Measurements from ENCODE around the gene VKORC1L1.

Gene VKORC1L1

DNA sequence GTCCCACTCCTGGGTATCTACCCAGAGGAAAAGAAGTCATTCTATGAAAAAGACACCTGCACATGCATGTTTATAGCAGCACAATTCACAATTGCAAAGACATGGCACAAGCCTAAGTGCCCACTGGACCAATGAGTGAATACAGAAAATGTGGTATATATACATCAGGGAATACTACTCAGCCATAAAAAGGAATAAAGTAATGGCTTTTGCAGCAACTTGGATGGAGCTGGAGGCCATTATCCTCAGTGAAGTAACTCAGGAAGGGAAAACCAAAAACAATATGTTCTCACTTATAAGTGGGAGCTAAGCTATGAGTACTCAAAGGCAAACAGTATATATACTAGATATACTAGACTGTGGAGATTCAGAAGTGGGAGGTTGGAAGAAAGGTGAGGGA lies 53.7 kb downstream of the VKORC1L1 start:
- no peaks in the 10 kb centered on the region for H3F3A ChIP-seq (ENCODE audit: low read depth)
- no peak overlapping the region for H2AFZ ChIP-seq (ENCODE audit: low read length)
- H3K36me3 ChIP-seq (ENCODE audit: insufficient read depth, low read length): no peaks in the 10 kb centered on the region
- H3K79me2 ChIP-seq (ENCODE audit: insufficient read depth, low read length): peaks cover 50% of the 10 kb centered on the region
- H3K9me3 ChIP-seq (ENCODE audit: insufficient read depth, low read depth, low read length): no peaks in the 10 kb centered on the region
- H3K27me3 ChIP-seq (ENCODE audit: insufficient read depth, low read length, poor library complexity, severe bottlenecking): no peaks in the 10 kb centered on the region
- peaks cover 3% of the 10 kb centered on the region for H3K4me1 ChIP-seq (ENCODE audit: insufficient read depth, low read length, poor library complexity, severe bottlenecking)
- H4K20me1 ChIP-seq (ENCODE audit: insufficient read depth, low read length, poor library complexity, severe bottlenecking): peaks cover 32% of the 10 kb centered on the region
- no peaks in the 10 kb centered on the region for H3K9me2 ChIP-seq (replicated peaks; ENCODE audit: low read depth, low read length)
- H3K4me3 ChIP-seq (ENCODE audit: low read length, poor library complexity, severe bottlenecking): no peak overlapping the region
- no peak overlapping the region for H3K9ac ChIP-seq (ENCODE audit: low read depth, low read length, poor library complexity, severe bottlenecking)
- H3K4me2 ChIP-seq (ENCODE audit: low read depth, low read length, poor library complexity, severe bottlenecking): no peak overlapping the region
- no peak for TF ChIP-seq EZH2phosphoT487 (IDR thresholded peaks at IDR 0.05; ENCODE audit: borderline replicate concordance)
- TF ChIP-seq, protein P1, sequence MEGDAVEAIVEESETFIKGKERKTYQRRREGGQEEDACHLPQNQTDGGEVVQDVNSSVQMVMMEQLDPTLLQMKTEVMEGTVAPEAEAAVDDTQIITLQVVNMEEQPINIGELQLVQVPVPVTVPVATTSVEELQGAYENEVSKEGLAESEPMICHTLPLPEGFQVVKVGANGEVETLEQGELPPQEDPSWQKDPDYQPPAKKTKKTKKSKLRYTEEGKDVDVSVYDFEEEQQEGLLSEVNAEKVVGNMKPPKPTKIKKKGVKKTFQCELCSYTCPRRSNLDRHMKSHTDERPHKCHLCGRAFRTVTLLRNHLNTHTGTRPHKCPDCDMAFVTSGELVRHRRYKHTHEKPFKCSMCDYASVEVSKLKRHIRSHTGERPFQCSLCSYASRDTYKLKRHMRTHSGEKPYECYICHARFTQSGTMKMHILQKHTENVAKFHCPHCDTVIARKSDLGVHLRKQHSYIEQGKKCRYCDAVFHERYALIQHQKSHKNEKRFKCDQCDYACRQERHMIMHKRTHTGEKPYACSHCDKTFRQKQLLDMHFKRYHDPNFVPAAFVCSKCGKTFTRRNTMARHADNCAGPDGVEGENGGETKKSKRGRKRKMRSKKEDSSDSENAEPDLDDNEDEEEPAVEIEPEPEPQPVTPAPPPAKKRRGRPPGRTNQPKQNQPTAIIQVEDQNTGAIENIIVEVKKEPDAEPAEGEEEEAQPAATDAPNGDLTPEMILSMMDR (conservative IDR thresholded peaks at IDR 0.05; ENCODE audit: low read length): no peak

GRCh38 chr7:65927489-65928448 lies 54.9 kb downstream of the VKORC1L1 start:
- Histone ChIP-seq H2AFZ (ENCODE audit: low read length) (no peak overlapping the region), H4K20me1 (ENCODE audit: insufficient read depth, low read length, poor library complexity, severe bottlenecking) (peaks cover 35% of the 10 kb centered on the region), H3K9me2 (replicated peaks; ENCODE audit: low read depth, low read length) (no peaks in the 10 kb centered on the region), H3K36me3 (ENCODE audit: insufficient read depth, low read length) (no peaks in the 10 kb centered on the region), H3K9me3 (ENCODE audit: insufficient read depth, low read depth, low read length) (no peaks in the 10 kb centered on the region), H3K4me3 (ENCODE audit: low read length, poor library complexity, severe bottlenecking) (no peak overlapping the region), H3K27me3 (ENCODE audit: insufficient read depth, low read length, poor library complexity, severe bottlenecking) (no peaks in the 10 kb centered on the region), H3K9ac (ENCODE audit: low read depth, low read length, poor library complexity, severe bottlenecking) (no peak overlapping the region), H3K4me1 (ENCODE audit: insufficient read depth, low read length, poor library complexity, severe bottlenecking) (peaks cover 3% of the 10 kb centered on the region), H3K79me2 (ENCODE audit: insufficient read depth, low read length) (peaks cover 56% of the 10 kb centered on the region), H3F3A (ENCODE audit: low read depth) (no peaks in the 10 kb centered on the region), H3K4me2 (ENCODE audit: low read depth, low read length, poor library complexity, severe bottlenecking) (no peak overlapping the region)
- no peak for TF ChIP-seq EZH2phosphoT487 (IDR thresholded peaks at IDR 0.05; ENCODE audit: borderline replicate concordance)
- TF ChIP-seq, protein P1 (conservative IDR thresholded peaks at IDR 0.05; ENCODE audit: low read length): no peak

- Histone ChIP-seq H3K36me3 (ENCODE audit: insufficient read depth, low read length) (peaks cover 1% of the 10 kb centered on the region; the same call in 1 of the 2 replicates), H3K27me3 (ENCODE audit: insufficient read depth, low read length, poor library complexity, severe bottlenecking) (no peaks in the 10 kb centered on the region), H3K4me1 (ENCODE audit: insufficient read depth, low read length, poor library complexity, severe bottlenecking) (peaks cover 3% of the 10 kb centered on the region), H3K9me2 (replicated peaks; ENCODE audit: low read depth, low read length) (no peaks in the 10 kb centered on the region), H4K20me1 (ENCODE audit: insufficient read depth, low read length, poor library complexity, severe bottlenecking) (peaks cover 28% of the 10 kb centered on the region), H3K9ac (ENCODE audit: low read depth, low read length, poor library complexity, severe bottlenecking) (no peak overlapping the region), H3K4me2 (ENCODE audit: low read depth, low read length, poor library complexity, severe bottlenecking) (no peak overlapping the region), H3K79me2 (ENCODE audit: insufficient read depth, low read length) (peaks cover 75% of the 10 kb centered on the region), H3F3A (ENCODE audit: low read depth) (no peaks in the 10 kb centered on the region), H3K9me3 (ENCODE audit: insufficient read depth, low read depth, low read length) (no peaks in the 10 kb centered on the region), H3K4me3 (ENCODE audit: low read length, poor library complexity, severe bottlenecking) (no peak overlapping the region), H2AFZ (ENCODE audit: low read length) (no peak overlapping the region)
- TF ChIP-seq EZH2phosphoT487 (IDR thresholded peaks at IDR 0.05; ENCODE audit: borderline replicate concordance): no peak
- TF ChIP-seq, protein P1 (conservative IDR thresholded peaks at IDR 0.05; ENCODE audit: low read length): no peak
Measured at GRCh38 chr7:65931685-65932084, 58.8 kb downstream of the VKORC1L1 start.
